NB4 (cell line): ENCODE results near the gene SLC25A48.

Experiments used
- DNase-seq: peaks from one replicate; pipeline ENCODE4 v3.0.0; 2010; ENCODE audit warnings: low read depth
- H3K4me3 ChIP-seq: one replicate; pipeline ENCODE4 v1.5.1; 2011; ENCODE audit warnings: mild to moderate bottlenecking, low read depth, low read length, moderate library complexity
- CTCF ChIP-seq: IDR thresholded peaks from one replicate; pipeline ENCODE4 v1.5.1; 2012; ENCODE audit warnings: low read depth, low read length
- MYC ChIP-seq: IDR thresholded peaks from 2 replicates; pipeline ENCODE4 v1.6.1; 2011; ENCODE audit warnings: low read depth, low read length
- POLR2A ChIP-seq: IDR thresholded peaks from 2 replicates; pipeline ENCODE4 v1.6.1; 2011; ENCODE audit warnings: mild to moderate bottlenecking; ENCODE audit not compliant: insufficient read length; ENCODE audit errors: extremely low read depth
- TF ChIP-seq, protein P1 (sequence below): IDR thresholded peaks from 2 replicates; pipeline ENCODE4 v1.6.1; 2011; ENCODE audit warnings: low read depth, low read length

The SLC25A48 gene

DNA sequence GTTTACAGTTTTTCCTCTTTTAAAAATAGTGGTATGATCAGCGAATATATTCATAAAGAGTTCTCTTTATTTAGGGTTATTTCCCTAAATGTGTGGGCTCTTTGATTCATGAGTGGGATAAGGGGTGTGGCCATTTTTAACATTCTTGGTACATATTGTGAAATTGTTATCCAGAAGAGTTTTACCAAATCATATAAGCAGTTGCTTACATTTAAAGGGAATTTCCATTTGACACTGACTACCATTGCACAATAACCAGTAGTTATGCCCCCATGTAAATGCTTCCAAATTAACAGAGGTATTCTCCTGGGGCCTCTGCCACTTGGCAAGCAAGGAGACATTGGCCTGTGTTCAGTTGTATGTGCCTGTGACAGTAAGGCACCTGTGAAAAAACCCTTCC, 27.2 kb downstream of the SLC25A48 start:
- TF ChIP-seq MYC (no peak), CTCF (no peak), POLR2A (no peak)
- TF ChIP-seq, protein P1, sequence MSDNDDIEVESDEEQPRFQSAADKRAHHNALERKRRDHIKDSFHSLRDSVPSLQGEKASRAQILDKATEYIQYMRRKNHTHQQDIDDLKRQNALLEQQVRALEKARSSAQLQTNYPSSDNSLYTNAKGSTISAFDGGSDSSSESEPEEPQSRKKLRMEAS, result no peak
- DNase-seq, result no peak
- H3K4me3 ChIP-seq, result no peak overlapping the region

GRCh38 chr5:135862086-135862485, 27.6 kb downstream of the SLC25A48 start:
- DNase-seq, result no peak
- H3K4me3 ChIP-seq, result no peak overlapping the region
- TF ChIP-seq MYC (no peak), CTCF (no peak), POLR2A (no peak)
- TF ChIP-seq, protein P1, result no peak

GRCh38 chr5:135862744-135863143, 28.3 kb downstream of the SLC25A48 start:
- H3K4me3 ChIP-seq, result no peak overlapping the region

DNA sequence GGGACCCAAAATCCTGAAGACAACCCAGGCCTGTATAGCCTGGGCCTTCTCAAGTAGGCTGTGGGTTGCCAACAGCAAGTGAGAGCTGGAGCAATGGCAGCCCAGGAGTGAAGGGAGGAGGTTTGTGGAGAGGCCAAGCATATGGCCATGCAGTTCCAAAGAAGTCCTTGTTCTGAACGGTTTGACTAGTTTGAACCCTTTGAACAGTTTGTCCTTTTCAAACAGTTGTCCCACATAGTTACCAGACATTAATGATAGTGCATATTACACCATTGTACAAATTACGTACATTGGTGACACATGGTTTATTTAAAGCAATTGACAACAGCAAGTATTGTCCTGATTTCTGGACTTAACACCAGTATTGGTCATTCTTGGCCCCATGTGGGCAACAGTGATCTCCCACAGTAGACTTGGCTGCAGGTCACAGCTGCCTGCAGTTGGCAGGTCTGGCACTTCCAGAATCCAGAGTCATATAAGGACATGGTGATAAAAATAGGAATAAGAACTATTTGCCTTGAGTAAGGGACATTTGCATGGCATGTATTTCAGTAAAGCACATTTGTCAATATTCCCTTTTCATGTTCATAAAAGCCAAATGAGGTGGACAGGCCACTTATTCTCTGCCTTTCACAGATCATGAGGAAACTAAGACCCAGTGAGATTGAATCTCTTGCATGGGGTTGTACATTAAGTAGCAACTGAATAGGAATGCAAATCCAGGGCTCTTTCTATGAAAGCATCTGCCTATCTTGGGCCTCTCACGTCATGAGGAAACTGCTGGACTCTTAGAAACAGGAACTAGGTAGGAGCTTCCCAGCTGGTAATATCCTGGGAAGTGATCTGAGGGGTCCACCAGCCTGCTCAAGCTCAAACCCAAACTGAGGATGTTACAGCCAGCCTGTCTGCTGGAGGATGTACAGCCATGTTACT, 30.3 kb downstream of the SLC25A48 start:
- TF ChIP-seq CTCF (no peak), MYC (no peak), POLR2A (no peak)
- TF ChIP-seq, protein P1, result no peak
- no peak for DNase-seq
- H3K4me3 ChIP-seq, result no peak overlapping the region

More at GRCh38 chr5:135862744-135863143, 28.3 kb downstream of the SLC25A48 start:
- no peak for TF ChIP-seq CTCF
- TF ChIP-seq, protein P1, result no peak
- TF ChIP-seq POLR2A, result no peak
- no peak for TF ChIP-seq MYC
- DNase-seq, result no peak

DNA sequence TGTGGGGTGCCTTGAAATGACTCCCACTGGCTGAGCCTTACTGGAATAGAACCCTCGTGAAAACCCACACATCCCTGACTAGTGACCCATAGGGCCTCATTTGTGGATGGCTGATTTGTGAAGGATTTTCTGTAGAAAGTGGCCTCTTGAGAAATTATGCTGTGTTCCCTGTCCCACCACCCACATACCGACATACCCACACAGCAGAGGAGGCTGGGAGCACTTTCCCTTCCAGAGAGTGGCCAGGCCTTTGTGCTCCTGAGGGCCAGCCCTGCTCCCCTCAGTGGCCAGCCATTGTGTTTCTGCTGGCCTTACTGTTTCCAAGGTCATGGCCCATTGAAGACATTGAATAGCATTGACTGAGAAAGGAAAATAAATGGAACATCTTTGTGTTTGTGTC, 31.6 kb downstream of the SLC25A48 start:
- DNase-seq, result no peak
- no peak overlapping the region for H3K4me3 ChIP-seq
- TF ChIP-seq MYC (no peak), POLR2A (no peak), CTCF (no peak)
- TF ChIP-seq, protein P1, result no peak
